Measurements from ENCODE around the gene FOXK1. TPM values are rescaled to one million over a fixed set of nuclear protein-coding genes. Genes with fewer than 3 reads are reported as not detected.
A peak's percentile ranks its signal among the peaks of the same experiment; 100 is the strongest.

Gene FOXK1
- total and polyA plus RNA-seq, 7 donors, result 4.2 to 26.4 (median 16.8) TPM

GRCh38 chr7:4657640-4658417 lies 24.3 kb upstream of the FOXK1 start:
- H3K36me3 ChIP-seq (ENCODE audit: insufficient read depth in 1 of 2, low read depth in 1 of 2), result no peaks in the 10 kb centered on the region
- no peak for DNase-seq
- H3K4me3 ChIP-seq, result no peak overlapping the region
- no peaks in the 10 kb centered on the region for H3K27me3 ChIP-seq (ENCODE audit: insufficient read depth in 3 of 3, low read length in 2 of 3)
- peaks cover 5% of the 10 kb centered on the region for H3K9me3 ChIP-seq
- peaks cover 7% of the 10 kb centered on the region for H3K4me1 ChIP-seq
- intact Hi-C loops (cut with DNase I), result no loop called here
- no peak for ATAC-seq
- H3K27ac ChIP-seq, result no peak overlapping the region
- WGBS, 3 donors, result 67 to 84% (median 80%) methylated on average over 4 of the region's 4 CpGs
- TF ChIP-seq CTCF (IDR thresholded peaks at IDR 0.05), result no peak

GRCh38 chr7:4659551-4660286 lies 22.4 kb upstream of the FOXK1 start:
- 62 to 78% (median 70%) methylated on average over 2 of the region's 2 CpGs for WGBS, 3 donors
- H3K4me3 ChIP-seq, result no peak overlapping the region
- H3K27ac ChIP-seq, result no peak overlapping the region
- no peaks in the 10 kb centered on the region for H3K36me3 ChIP-seq (ENCODE audit: insufficient read depth in 1 of 2, low read depth in 1 of 2)
- no peak for ATAC-seq
- H3K4me1 ChIP-seq, result peaks cover 7% of the 10 kb centered on the region
- peaks cover 5% of the 10 kb centered on the region for H3K9me3 ChIP-seq
- H3K27me3 ChIP-seq (ENCODE audit: insufficient read depth in 3 of 3, low read length in 2 of 3), result no peaks in the 10 kb centered on the region
- no peak for TF ChIP-seq CTCF (IDR thresholded peaks at IDR 0.05)
- intact Hi-C loops (cut with DNase I), result no loop called here
- DNase-seq, result no peak

GRCh38 chr7:4661871-4662270 lies 20.2 kb upstream of the FOXK1 start:
- Histone ChIP-seq H3K27ac (no peak overlapping the region), H3K36me3 (ENCODE audit: insufficient read depth in 1 of 2, low read depth in 1 of 2) (no peaks in the 10 kb centered on the region), H3K4me1 (peaks cover 7% of the 10 kb centered on the region), H3K27me3 (ENCODE audit: insufficient read depth in 3 of 3, low read length in 2 of 3) (no peaks in the 10 kb centered on the region), H3K4me3 (no peak overlapping the region), H3K9me3 (peaks cover 5% of the 10 kb centered on the region)
- TF ChIP-seq CTCF (IDR thresholded peaks at IDR 0.05), result no peak
- ATAC-seq, result no peak
- intact Hi-C loops (cut with DNase I), result no loop called here
- 16 to 18% (median 16%) methylated on average over 8 of the region's 8 CpGs for WGBS, 3 donors
- DNase-seq, result peak in 1 of 2 donors; percentile 31

GRCh38 chr7:4663239-4664018 lies 18.7 kb upstream of the FOXK1 start:
- H3K9me3 ChIP-seq, result peaks cover 5% of the 10 kb centered on the region

More at GRCh38 chr7:4663239-4664018, 18.7 kb upstream of the FOXK1 start:
- no peaks in the 10 kb centered on the region for H3K36me3 ChIP-seq (ENCODE audit: insufficient read depth in 1 of 2, low read depth in 1 of 2)
- no peak overlapping the region for H3K4me3 ChIP-seq
- WGBS, 3 donors, result 80 to 85% (median 83%) methylated on average over 17 of the region's 17 CpGs
- ATAC-seq, result no peak
- no peaks in the 10 kb centered on the region for H3K27me3 ChIP-seq (ENCODE audit: insufficient read depth in 3 of 3, low read length in 2 of 3)
- TF ChIP-seq CTCF (IDR thresholded peaks at IDR 0.05), result no peak
- no peak for DNase-seq
- intact Hi-C loops (cut with DNase I), result no loop called here
- H3K4me1 ChIP-seq, result peaks cover 7% of the 10 kb centered on the region
- H3K27ac ChIP-seq, result no peak overlapping the region
